ENCODE measurements around the gene TTYH3.

The TTYH3 gene

GRCh38 chr7:2635148-2635668 lies 3.4 kb downstream of the TTYH3 start:
- no peak for DNase-seq (ENCODE audit: low read depth)

GRCh38 chr7:2635810-2636701 lies 4.3 kb downstream of the TTYH3 start:
- no peak for DNase-seq (ENCODE audit: low read depth)

- no peak for DNase-seq (ENCODE audit: low read depth)
Observed at GRCh38 chr7:2637066-2637471, 5.3 kb downstream of the TTYH3 start.

- DNase-seq (ENCODE audit: low read depth): no peak
Observed at GRCh38 chr7:2637505-2638223, 5.9 kb downstream of the TTYH3 start.

GRCh38 chr7:2638224-2638991 lies 6.6 kb downstream of the TTYH3 start:
- peak; percentile 73 for DNase-seq (ENCODE audit: low read depth)

GRCh38 chr7:2639181-2639681 lies 7.4 kb downstream of the TTYH3 start:
- DNase-seq (ENCODE audit: low read depth): no peak

- DNase-seq (ENCODE audit: low read depth): no peak
Observed at GRCh38 chr7:2639695-2640481, 8.1 kb downstream of the TTYH3 start.

- no peak for DNase-seq (ENCODE audit: low read depth)
Observed at GRCh38 chr7:2640482-2640830, 8.7 kb downstream of the TTYH3 start.

GRCh38 chr7:2640846-2641316 lies 9.1 kb downstream of the TTYH3 start:
- DNase-seq (ENCODE audit: low read depth): no peak

- peak; percentile 96 for DNase-seq (ENCODE audit: low read depth)
Observed at GRCh38 chr7:2641406-2642393, 9.9 kb downstream of the TTYH3 start.

GRCh38 chr7:2643386-2644219 lies 11.8 kb downstream of the TTYH3 start:
- no peak for DNase-seq (ENCODE audit: low read depth)

GRCh38 chr7:2644220-2644561 lies 12.4 kb downstream of the TTYH3 start:
- no peak for DNase-seq (ENCODE audit: low read depth)

- DNase-seq (ENCODE audit: low read depth): no peak
Observed at GRCh38 chr7:2644562-2645273, 12.9 kb downstream of the TTYH3 start.

- no peak for DNase-seq (ENCODE audit: low read depth)
Observed at GRCh38 chr7:2645274-2645868, 13.6 kb downstream of the TTYH3 start.

- no peak for DNase-seq (ENCODE audit: low read depth)
Observed at GRCh38 chr7:2646336-2646679, 14.5 kb downstream of the TTYH3 start.

- no peak for DNase-seq (ENCODE audit: low read depth)
Observed at GRCh38 chr7:2646680-2647571, 15.1 kb downstream of the TTYH3 start.

- no peak for DNase-seq (ENCODE audit: low read depth)
Observed at GRCh38 chr7:2647594-2648172, 15.9 kb downstream of the TTYH3 start.
